Endometrial microvascular endothelial cells (primary cell): ENCODE data around the gene CFAP68. TPM values are rescaled to one million over a fixed set of nuclear protein-coding genes. Genes with fewer than 3 reads are reported as not detected.

Experiments used
- in situ Hi-C: cut with HindIII; loops from 2 replicates; pipeline ENCODE4 v1.10.0; 2017; ENCODE audit warnings: low sequenced_read_pairs, low pct_unique_long_range_greater_than_20kb; ENCODE audit errors: inconsistent ontology term
- total RNA-seq: library from RNA; depleted of rRNA; stranded (reverse); fragments of >200 nt; gene quantifications from one replicate; pipeline ENCODE4 v1.2.3, GENCODE V29; 2015; ENCODE audit errors: inconsistent ontology term

CFAP68 gene, protein sequence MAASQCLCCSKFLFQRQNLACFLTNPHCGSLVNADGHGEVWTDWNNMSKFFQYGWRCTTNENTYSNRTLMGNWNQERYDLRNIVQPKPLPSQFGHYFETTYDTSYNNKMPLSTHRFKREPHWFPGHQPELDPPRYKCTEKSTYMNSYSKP
- total RNA-seq: 15.0 TPM

DNA sequence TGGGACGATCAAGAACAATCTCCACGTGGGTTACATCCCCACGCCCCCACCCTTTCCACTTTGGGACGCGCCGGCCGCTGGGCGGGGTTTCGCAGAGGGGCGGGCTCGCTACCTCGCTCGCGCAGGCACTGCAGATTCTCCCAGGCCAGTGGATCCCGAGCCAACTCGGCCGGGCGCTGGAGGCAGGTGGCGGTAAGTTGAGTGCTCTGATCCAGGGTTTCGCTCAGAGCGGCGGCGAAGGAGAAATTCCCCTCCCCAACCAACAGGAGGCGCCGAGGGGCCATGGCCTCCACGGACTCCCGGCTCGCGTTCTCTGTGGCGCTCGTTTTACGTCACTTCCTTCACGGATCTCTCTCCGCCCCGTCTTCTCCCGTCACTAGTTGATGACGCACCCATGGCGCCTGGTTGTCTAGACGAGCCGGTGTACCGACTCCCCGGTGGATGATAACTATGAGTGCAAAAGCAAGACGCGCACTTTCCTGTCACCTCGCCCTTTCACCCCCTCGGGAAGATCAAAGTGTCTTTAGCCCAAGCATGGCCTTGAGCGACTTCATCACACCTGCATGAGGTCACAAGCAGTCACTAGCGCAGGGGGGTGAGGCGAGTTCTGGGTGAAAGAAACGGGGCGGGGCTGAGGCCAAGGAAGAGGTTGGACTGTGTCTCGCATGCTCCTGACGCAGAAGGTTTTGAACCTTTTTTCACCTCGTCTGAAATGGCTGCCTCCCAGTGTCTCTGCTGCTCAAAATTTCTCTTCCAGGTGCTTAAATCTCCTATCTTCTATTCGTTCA is at the start of gene CFAP68, which contains the start of gene FDXACB1:
CFAP68 (plus strand) TSS at position 693 of the 788 bp plus-strand sequence; CDS start at position 713, 20 bp downstream.
FDXACB1 (minus strand) TSS at position 317 of the 788 bp plus-strand sequence; CDS start at position 284, 33 bp downstream.
- in situ Hi-C loops: no loop called here

DNA sequence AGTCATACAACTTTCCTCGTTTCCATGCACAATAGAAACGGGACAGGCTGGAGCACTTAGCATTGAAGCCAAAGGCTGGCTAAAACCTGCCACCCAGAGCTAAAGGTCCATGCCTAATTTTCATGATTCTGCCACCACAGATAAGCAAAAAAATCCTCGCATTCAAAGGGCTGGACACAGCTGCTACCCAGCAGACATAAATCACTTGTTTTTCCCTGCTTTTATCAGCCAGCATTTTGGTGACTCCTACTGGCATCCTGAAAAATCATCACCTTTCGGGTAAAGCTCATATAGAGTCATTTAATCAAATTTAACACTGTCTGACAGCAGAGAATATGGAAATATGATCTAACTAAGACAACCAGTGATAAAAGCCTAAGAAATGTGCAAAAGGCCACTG is 45.8 kb upstream of the CFAP68 start:
- in situ Hi-C loops: no loop called here

DNA sequence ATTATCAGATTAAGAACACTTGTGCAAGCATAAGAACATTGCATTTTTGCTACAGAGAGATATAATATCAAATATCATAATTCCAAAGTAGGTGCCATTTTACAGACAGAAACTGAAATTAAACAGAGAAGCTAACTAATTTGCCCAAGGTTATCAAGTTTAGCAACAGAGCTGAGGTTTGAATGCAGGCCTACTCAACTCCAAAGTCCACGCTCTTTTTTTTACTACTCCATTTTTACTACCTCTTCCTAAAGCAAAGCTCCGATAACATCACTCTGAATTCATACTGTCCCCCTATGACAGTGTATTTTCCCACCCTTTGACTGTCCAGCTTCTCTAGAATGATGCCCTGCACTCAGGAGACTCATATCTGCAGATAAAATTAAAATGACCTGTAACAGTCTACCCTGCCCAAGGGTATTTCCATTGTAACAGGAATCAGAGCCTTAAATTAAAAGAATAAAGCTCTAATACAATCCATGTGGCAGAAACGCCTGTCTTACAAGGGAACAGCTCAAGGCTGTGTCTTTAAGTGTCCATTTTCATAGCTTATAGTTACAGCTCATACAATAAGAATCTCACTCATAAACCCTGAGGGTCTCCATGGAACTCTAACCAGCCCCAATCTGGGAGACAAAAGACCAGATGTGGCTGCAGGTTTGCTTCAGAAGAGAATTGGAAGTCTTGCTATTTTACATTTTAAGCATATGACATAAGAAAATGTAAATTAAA is 44.7 kb upstream of the CFAP68 start:
- in situ Hi-C loops: no loop called here

DNA sequence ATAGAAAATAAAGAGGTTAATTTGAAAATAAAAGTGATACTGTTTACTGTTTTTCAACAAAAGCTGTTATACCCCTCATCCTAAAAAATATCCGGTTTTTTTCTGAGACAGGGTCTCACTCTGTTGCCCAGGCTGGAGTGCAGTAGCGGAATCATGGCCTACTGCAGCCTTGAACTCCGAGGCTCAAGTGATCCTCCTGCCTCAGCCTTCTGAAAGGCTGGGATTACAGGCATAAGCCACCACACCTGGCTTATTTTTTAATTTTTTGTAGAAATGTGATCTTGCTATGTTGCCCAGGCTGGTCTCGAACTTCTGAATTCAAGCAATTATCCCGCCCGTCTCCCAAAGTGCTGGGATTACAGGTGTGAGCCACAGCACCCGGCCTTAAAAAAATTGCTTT is 43.7 kb upstream of the CFAP68 start:
- in situ Hi-C loops: no loop called here

DNA sequence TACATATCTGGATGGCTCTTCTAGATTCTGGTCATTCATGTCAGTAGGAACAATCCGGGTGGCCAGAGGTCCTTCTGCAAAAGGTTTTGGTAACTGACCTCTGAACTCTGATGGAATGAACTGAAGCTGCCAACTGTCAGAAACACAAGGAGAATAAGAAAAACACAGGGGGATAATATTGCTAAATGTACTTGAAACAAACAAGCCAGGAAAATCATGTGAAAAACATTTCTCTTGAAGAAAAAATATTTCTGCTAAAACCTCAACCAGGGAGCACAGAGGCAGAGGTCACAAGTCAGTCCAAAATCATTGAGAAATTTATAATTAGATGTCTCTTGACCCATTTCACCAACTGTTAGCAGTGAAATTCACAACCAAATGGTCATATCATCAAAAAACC is 43.2 kb upstream of the CFAP68 start:
- in situ Hi-C loops: no loop called here

DNA sequence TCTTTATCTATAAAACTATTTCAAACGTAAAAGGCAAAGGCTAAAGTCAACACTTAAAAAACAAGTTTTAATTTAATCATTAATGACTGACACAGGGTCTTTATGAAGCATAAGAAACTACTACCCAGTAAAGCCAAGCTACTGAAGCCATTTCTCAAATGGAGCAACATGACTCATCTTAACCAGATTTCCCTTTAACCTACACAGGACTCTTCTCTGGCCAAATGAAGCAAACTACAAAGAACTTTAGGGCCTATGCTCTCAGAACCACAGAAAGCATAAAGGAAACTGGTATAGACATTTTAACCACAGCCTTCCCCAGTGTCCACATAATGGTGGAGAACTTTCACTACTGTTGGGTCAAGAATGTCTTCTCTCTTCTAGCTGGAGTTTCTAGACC is 42.6 kb upstream of the CFAP68 start:
- in situ Hi-C loops: no loop called here

DNA sequence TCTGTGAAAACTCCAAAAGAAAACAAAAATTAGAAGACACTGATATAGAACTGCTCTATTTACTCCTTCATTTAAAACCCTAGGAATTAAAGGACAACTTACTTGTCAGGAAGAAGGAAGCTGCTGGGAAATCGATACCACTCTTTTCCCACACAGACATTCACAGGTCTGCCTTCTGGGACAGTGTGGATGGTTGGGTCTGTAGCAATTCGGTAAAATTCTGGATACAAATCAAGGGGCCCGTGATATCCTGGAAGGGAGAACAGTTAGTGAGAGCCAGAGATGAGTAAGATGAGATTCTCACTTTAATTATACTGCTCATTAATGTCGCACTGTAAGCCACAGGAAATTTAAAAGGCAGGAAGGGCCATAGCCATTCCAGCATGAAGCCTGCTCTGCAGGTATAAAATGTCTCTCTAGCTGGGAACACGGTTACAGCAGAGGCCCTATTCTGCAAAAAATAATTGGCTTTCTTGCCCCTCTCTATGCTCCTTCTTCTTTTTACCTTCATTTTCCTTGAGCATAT is 41.9 kb upstream of the CFAP68 start:
- in situ Hi-C loops: no loop called here

DNA sequence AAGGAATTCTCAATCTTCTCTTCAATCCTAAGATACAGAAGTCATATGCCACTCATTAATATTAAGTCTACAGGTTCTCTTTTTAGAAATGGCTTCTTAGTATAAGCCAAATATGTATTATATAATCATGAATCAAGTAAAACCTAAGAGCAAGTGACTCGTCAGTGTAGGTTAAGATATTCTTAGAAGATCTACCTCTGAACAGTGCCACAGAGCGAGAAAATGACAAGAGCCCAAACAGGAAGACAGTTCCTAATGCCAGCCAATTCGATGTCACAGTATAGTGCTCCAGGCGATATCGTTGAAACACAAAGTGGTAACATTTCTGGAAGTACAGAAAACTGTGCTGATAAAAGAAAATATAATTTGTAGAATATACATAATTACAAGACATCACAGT is 41.3 kb upstream of the CFAP68 start:
- in situ Hi-C loops: no loop called here

DNA sequence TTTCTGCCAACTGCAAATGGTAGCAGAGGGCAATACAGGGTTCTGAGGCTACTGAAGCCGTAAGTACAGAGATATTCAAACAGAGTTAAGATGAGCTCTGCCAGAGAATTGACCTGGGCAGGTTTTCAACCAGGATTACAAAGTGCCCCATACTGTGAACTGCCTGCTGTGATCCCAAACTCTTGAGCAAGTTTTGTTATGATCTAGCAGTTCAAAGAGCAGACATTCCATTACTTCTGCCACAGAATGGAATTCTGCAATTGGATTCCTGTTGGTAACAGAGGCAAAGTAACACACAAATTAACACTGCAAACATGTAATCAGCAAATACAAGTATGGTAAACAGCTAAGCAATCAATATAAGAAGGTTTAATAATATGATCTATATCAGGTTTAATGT is 39.2 kb upstream of the CFAP68 start:
- in situ Hi-C loops: loop anchor here (10.0 kb wide), 1 partner anchor 255 kb away; no protein-coding TSS in a partner anchor

DNA sequence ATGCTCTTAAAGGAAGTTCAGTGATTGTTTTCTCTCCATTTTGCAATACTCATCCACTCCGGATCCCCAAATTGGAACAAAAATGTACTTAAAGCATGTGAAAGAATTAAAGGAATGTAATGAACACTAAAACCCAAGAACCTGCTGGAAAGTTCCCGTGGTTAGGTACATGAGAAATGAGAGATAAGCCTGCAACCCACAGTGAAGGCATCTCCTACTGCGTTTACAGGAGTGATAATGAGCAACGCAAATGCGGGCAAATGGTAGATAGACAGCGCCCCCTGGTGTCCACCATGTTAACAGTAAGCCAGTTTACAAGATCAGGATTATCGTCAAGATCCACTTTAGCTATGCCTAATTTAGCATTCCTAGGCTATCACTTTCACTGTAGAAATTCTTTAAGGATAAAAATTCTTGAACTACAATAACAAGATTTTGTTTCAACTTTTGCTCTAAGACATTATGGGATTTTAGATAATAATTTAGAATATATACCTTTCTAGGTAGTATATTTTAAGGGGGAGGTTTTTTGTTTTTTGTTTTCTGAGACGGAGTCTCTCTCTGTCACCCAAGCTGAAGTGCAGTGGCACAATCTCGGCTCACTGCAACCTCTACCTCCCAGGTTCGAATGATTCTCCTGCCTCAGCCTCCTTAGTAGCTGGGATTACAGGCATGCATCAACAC is 37.8 kb upstream of the CFAP68 start:
- in situ Hi-C loops: loop anchor here (10.0 kb wide), 1 partner anchor 257 kb away; no protein-coding TSS in a partner anchor

DNA sequence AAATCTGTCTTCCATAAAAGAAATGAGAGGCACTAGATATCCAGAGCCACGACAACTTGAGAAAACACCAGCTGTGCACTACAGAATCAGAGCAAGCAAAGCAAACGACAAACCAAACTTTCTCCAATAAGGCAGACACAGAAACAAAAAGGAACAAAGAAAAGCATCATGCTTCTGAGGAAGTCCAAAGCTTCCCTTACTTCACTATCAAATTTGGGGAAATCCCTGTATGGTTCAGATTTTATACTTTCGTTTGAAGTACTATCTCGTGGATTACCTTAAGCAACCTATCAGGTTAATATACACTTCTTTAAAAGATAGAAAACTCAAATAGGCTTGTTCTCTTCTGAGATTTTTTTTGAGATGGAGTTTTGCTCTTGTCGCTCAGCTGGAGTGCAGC is 35.7 kb upstream of the CFAP68 start:
- in situ Hi-C loops: loop anchor here (10.0 kb wide), 1 partner anchor 259 kb away; no protein-coding TSS in a partner anchor

DNA sequence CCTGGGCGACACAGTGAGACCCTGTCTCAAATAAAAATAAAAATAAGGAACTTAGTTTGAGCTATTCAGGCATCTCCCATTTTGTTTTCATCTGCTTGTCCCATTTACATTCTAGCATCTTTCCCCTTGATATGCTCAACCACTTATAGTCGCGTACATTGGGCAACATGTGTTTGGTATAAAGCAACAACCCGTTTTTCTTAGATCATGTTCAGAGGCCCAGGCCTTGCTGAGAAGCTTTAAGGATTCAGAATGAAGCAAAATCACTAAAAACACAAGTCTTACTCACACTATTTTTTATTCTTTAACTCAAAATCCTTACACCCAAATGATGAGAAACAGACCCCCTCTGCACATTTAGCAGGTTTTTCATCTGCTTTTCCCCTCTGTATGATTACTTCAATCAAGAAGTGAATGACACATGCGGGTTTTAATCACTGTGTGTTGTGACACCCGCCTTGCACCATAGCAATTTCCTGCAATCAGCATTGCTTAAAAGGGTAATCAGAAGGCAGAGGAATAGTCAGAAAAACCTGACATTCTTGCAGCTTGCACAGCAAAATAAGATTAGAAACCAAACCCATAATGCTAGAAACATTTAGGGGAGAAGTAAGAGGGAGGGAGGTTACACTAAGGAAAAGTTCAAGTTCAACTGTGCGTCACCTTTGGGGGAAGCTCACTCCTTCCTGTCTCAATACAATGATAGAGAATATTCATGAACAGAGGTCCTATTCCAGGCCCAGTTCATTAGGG is 33.9 kb upstream of the CFAP68 start:
- in situ Hi-C loops: loop anchor here (10.0 kb wide), 1 partner anchor 261 kb away; no protein-coding TSS in a partner anchor

DNA sequence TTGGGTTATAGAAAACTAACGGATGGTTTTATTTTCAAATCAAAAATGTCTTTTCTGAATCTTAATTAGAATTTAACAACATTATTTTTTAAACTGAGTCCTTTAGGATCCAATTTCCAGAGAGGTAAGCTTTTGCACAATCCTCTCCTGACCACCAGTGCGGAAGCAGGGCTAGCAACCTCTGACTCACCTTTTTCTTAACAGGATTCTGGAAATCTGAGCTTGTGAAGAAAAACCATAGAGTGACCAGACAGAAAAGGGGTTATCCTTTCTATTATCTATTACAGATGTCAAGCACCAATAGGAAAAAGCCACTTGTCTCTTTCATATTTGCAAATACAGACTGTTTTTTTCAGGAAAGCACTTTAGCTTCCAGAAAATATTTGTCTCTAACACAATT is 33.3 kb upstream of the CFAP68 start:
- in situ Hi-C loops: loop anchor here (10.0 kb wide), 1 partner anchor 261 kb away; no protein-coding TSS in a partner anchor

DNA sequence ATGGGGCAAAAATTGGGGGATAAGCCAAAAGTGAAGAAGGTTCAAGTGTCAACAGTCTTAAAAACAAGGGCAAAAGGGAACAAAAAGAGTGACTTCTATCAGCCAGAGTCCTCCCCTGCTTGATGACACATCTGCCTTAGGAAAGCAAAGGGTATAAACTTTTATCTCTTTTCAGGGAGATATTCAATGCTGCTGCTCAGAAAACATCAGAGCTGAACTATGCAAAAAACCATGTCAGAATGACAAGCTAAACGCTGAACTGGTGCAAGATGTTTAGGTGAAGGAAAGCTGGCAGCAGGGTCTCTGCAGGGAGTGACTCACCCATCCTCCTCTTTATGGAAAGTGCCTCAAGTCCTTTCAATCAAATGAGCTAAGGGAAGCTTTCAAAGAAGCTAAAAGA is 32.7 kb upstream of the CFAP68 start:
- in situ Hi-C loops: loop anchor here (10.0 kb wide), 1 partner anchor 262 kb away; no protein-coding TSS in a partner anchor

DNA sequence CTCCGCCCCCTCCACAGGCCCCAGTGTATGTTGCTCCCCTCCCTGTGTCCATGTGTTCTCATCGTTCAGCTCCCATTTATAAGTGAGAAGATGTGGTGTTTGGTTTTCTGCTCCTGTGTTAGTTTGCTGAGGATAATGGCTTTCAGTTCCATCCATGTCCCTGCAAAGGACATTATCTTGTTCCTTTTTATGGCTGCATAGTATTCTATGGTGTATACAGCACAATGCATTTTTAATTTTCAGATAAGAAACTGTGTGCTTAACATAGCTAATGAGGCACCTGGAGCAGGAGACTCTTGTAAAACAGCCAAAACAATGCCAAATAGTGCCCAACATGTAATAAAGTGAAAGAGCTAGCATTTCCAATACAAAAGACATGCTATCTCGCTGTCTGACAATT is 29.7 kb upstream of the CFAP68 start:
- in situ Hi-C loops: loop anchor here (10.0 kb wide), 1 partner anchor 265 kb away; no protein-coding TSS in a partner anchor

DNA sequence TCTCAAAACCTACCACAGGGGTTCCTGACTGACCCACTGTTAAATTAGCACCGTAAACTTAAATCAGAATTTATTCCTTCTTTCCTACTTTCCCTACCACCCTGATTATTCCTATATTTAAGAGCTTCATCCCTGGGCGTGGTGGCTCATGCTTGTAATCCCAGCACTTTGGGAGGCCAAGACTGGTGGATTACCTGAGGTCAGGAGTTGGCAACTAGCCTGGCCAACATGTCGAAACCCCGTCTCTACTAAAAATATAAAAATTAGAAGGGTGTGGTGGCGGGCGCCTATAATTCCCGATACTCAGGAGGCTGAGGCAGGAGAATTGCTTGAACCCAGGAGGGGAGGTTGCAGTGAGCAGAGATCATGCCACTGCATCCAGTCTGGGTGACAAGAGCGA is 28.3 kb upstream of the CFAP68 start:
- in situ Hi-C loops: no loop called here

DNA sequence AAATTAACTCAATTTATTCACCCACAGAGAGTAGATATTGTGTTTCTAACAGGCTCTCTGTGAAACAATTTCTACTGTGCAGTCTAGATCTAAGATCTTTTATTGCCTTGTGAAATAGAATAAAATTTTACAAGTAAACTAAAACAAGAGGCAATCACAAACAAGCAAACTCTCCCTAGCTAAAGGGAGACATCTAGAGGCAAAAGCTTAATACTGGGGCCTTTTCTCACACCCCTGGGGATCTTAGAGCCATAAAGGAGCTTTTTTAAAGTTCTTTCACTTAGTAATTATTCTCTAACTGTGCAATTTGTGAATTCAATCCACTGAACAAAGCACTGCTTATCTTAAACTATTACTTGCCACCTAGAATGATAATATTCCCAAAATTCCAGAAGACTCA is 27.7 kb upstream of the CFAP68 start:
- in situ Hi-C loops: no loop called here

DNA sequence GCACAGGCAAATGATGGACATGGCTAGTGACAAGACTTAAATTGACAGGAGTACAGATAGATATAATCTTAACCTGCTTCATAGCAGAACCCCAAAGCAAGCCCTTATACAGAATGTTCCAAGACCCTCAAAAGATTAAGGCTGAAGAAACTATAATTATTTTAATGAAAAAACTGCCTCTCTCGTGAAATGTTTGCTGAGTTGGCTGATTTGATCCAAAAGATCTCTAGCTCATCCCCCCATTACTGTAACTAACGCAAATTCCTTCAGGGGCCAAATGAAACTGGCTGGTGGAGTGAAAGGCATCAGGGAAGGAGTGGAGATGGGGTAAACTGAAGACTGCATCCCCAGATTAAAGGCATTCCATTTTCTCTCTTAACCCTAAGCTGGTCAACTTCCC is 27.2 kb upstream of the CFAP68 start:
- in situ Hi-C loops: no loop called here
